HepG2 (cell line): Measurements from ENCODE around the gene CENPB. TPM values are rescaled to one million over a fixed set of nuclear protein-coding genes. Genes with fewer than 3 reads are reported as not detected.
A peak's percentile ranks its signal among the peaks of the same experiment; 100 is the strongest.

Experiments
- CREB1 ChIP-seq, 2 experiments: fragments of 450-650 bp in 1 of 2; IDR thresholded peaks; 2 replicates each; pipeline ENCODE4 v1.6.1; 2016 to 2017; ENCODE audit warnings: control low read depth in 1 of 2, mild to moderate bottlenecking in 1 of 2, missing compliant biosample characterization in 1 of 2, missing genetic modification characterization in 1 of 2
- FOXA1 ChIP-seq, 2 experiments: fragments of 450-650 bp in 1 of 2; sonication (generic) in 1 of 2; formaldehyde crosslinking in 1 of 2; IDR thresholded peaks; 2 replicates each; pipeline versions ENCODE4 v1.4.0 to v1.6.1; 2016 to 2020; ENCODE audit warnings: missing genetic modification reagents in 1 of 2
- GABPB1 ChIP-seq: IDR thresholded peaks from 2 replicates; pipeline ENCODE4 v1.6.1; 2016; ENCODE audit warnings: mild to moderate bottlenecking, missing genetic modification reagents, moderate library complexity, missing compliant biosample characterization
- JARID2 ChIP-seq: sonication (generic); formaldehyde crosslinking; IDR thresholded peaks from 2 replicates; pipeline ENCODE4 v1.8.1; 2023; ENCODE audit warnings: missing genetic modification reagents, inconsistent platforms; ENCODE audit not compliant: insufficient replicate concordance
- JDP2 ChIP-seq: sonication (generic); formaldehyde crosslinking; IDR thresholded peaks from 2 replicates; pipeline ENCODE4 v1.8.1; 2022; ENCODE audit warnings: missing genetic modification reagents, borderline replicate concordance
- KLF13 ChIP-seq: sonication (generic); formaldehyde crosslinking; IDR thresholded peaks from 2 replicates; pipeline ENCODE4 v1.4.0; 2020; ENCODE audit warnings: mild to moderate bottlenecking, missing genetic modification reagents
- MAFK ChIP-seq, 2 experiments: IDR thresholded peaks in 1 of 2; conservative IDR thresholded peaks in 1 of 2; 2 replicates each; pipeline ENCODE4 v1.6.1; 2011; ENCODE audit warnings: improper control_type of control experiment in 2 of 2, low read length in 2 of 2
- MATR3 ChIP-seq: sonication (generic); formaldehyde crosslinking; IDR thresholded peaks from 2 replicates; pipeline ENCODE4 v1.4.0; 2020; ENCODE audit warnings: missing genetic modification reagents
- MXD4 ChIP-seq: IDR thresholded peaks from 2 replicates; pipeline ENCODE4 v1.6.1; 2016; ENCODE audit warnings: mild to moderate bottlenecking, missing biosample characterization, missing genetic modification reagents
- PRPF4 ChIP-seq: fragments of 200-400 bp; formaldehyde crosslinking; IDR thresholded peaks from 2 replicates; pipeline ENCODE4 v1.6.1; 2016; ENCODE audit warnings: low read length, low read depth; ENCODE audit not compliant: poor library complexity, severe bottlenecking
- SKI ChIP-seq: fragments of 450-650 bp; IDR thresholded peaks from one replicate; pipeline ENCODE4 v1.6.1; 2018; ENCODE audit warnings: mild to moderate bottlenecking; ENCODE audit not compliant: partially characterized antibody
- SRSF4 ChIP-seq: fragments of 200-400 bp; formaldehyde crosslinking; IDR thresholded peaks from one replicate; pipeline ENCODE4 v1.6.1; 2018; ENCODE audit warnings: mild to moderate bottlenecking, low read depth, low read length, moderate library complexity; ENCODE audit not compliant: poor library complexity, severe bottlenecking
- TCF12 ChIP-seq, 2 experiments: fragments of 450-650 bp in 1 of 2; sonication (generic) in 1 of 2; formaldehyde crosslinking in 1 of 2; IDR thresholded peaks; 2 replicates each; pipeline versions ENCODE4 v1.6.1 to v1.8.0; 2017 to 2022; ENCODE audit warnings: antibody characterized with exemption in 1 of 2, mild to moderate bottlenecking in 1 of 2, missing genetic modification reagents in 1 of 2, moderate library complexity in 1 of 2
- TEAD3 ChIP-seq: optimal IDR thresholded peaks from 2 replicates; pipeline ENCODE3; 2016; ENCODE audit warnings: borderline replicate concordance
- ZNF230 ChIP-seq: sonication (generic); formaldehyde crosslinking; IDR thresholded peaks from 2 replicates; pipeline ENCODE4 v1.4.0; 2020; ENCODE audit warnings: mild to moderate bottlenecking, missing genetic modification reagents
- ZNF3 ChIP-seq: IDR thresholded peaks from 2 replicates; pipeline ENCODE4 v1.7.0; 2017; ENCODE audit warnings: inconsistent platforms
- ZNF556 ChIP-seq: sonication (generic); formaldehyde crosslinking; IDR thresholded peaks from 2 replicates; pipeline ENCODE4 v1.4.0; 2020; ENCODE audit warnings: mild to moderate bottlenecking, missing genetic modification reagents, borderline replicate concordance
- polyA plus RNA-seq, 8 experiments: library from polyadenylated mRNA; depleted of rRNA in 3 of 8; stranded (reverse) in 7 of 8; unstranded in 1 of 8; fragments of >200 nt; fragmentation: Illumina TruSeq in 4 of 8; extraction: Trizol in 4 of 8; gene quantifications; 2 replicates each; pipeline versions ENCODE4 v1.2.1 to v1.2.3, GENCODE V29; 2011 to 2016; ENCODE audit warnings: low read depth in 4 of 8, missing spikeins in 1 of 8, mixed read lengths in 1 of 8; ENCODE audit not compliant: insufficient read depth in 1 of 8
- total RNA-seq, 5 experiments: library from RNA; depleted of rRNA; stranded (reverse); fragments of >200 nt; fragmentation: Illumina TruSeq; extraction: Trizol; gene quantifications; 2 replicates each; pipeline ENCODE4 v1.2.3, GENCODE V29; 2016; ENCODE audit warnings: low read depth in 1 of 5
- TF ChIP-seq, protein P1 (sequence below): sonication (generic); formaldehyde crosslinking; IDR thresholded peaks from 2 replicates; pipeline ENCODE4 v1.5.0; 2020; ENCODE audit warnings: mild to moderate bottlenecking, missing genetic modification reagents
- TF ChIP-seq, protein P2 (sequence below): sonication (generic); formaldehyde crosslinking; IDR thresholded peaks from 2 replicates; pipeline ENCODE4 v1.9.0; 2021; ENCODE audit warnings: missing genetic modification reagents, mild to moderate bottlenecking, borderline replicate concordance
- TF ChIP-seq, protein P3 (sequence below): sonication (generic); formaldehyde crosslinking; IDR thresholded peaks from 2 replicates; pipeline ENCODE4 v1.4.0; 2020; ENCODE audit warnings: missing genetic modification reagents, borderline replicate concordance
- TF ChIP-seq, protein P4 (sequence below): sonication (generic); formaldehyde crosslinking; IDR thresholded peaks from 2 replicates; pipeline ENCODE4 v1.4.0; 2020; ENCODE audit warnings: missing genetic modification reagents

CENPB gene
- total and polyA plus RNA-seq, 2 of the 13 experiments (the other 11 are each of a cell fraction or from before 2014, with no cell fraction given): 10.4 to 54.5 TPM

DNA sequence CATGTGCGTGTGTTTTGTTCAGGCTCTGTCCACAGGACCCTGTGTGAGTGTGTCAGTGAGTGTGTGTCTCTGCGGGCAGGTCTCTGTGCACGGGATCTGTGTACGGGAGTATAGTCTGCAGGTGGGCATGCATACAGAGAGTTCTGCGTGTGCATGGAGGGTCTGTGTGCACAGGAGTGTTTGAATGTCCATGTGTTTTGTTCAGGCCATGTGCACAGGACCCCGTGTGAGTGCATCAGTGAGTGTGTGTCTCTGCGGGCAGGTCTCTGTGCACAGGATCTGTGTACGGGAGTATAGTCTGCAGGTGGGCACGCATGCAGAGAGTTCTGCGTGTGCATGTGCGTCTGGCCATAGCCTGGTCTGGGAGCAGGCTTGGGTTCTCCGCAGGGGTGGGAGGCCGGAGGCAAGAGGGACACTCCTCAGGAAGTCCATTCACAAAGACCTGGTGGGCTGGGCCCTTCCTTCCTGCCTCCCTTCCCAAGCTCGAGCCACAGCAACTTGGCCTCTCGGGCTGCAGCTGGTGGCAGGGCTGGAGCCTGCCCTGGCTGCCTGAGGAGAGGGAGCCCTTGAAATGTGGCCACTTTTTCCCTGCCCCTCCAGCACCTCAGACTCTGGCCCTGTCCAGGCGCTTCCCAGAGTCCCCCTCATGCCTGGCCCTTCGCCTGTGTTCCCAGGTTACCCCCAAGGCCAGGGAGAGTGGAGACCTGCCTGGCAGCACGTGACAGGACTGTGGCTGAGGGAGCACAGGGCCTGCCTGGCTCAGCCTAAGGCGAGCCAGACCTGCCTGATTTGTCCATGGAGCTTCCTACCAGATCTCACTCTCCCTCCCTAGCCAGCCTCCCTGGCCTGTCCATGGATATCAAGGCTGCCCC is 47.2 kb downstream of the CENPB start (continued):
- TF ChIP-seq, protein P1, sequence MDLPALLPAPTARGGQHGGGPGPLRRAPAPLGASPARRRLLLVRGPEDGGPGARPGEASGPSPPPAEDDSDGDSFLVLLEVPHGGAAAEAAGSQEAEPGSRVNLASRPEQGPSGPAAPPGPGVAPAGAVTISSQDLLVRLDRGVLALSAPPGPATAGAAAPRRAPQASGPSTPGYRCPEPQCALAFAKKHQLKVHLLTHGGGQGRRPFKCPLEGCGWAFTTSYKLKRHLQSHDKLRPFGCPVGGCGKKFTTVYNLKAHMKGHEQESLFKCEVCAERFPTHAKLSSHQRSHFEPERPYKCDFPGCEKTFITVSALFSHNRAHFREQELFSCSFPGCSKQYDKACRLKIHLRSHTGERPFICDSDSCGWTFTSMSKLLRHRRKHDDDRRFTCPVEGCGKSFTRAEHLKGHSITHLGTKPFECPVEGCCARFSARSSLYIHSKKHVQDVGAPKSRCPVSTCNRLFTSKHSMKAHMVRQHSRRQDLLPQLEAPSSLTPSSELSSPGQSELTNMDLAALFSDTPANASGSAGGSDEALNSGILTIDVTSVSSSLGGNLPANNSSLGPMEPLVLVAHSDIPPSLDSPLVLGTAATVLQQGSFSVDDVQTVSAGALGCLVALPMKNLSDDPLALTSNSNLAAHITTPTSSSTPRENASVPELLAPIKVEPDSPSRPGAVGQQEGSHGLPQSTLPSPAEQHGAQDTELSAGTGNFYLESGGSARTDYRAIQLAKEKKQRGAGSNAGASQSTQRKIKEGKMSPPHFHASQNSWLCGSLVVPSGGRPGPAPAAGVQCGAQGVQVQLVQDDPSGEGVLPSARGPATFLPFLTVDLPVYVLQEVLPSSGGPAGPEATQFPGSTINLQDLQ (CRISPR knock-in tag): 0 out of 2 replicates have a peak, but pooled peaks have one; percentile 54
- TF ChIP-seq ZNF230 (no peak), KLF13 (CRISPR knock-in tag) (no peak), PRPF4 (no peak), SKI (no peak), JDP2 (CRISPR knock-in tag) (no peak), CREB1 (IDR thresholded peaks at IDR 0.05) (no peak), CREB1 (CRISPR knock-in tag; IDR thresholded peaks at IDR 0.05) (no peak), ZNF3 (no peak), ZNF556 (CRISPR knock-in tag) (no peak), MXD4 (CRISPR knock-in tag) (no peak), FOXA1 (IDR thresholded peaks at IDR 0.05) (no peak), FOXA1 (CRISPR knock-in tag; IDR thresholded peaks at IDR 0.05) (peak; percentile 7; the same call in 1 of the 2 replicates), TCF12 (IDR thresholded peaks at IDR 0.05) (no peak), TCF12 (CRISPR knock-in tag; IDR thresholded peaks at IDR 0.05) (no peak; the same call in 1 of the 2 replicates), TEAD3 (CRISPR knock-in tag) (no peak), SRSF4 (no peak), JARID2 (CRISPR knock-in tag) (no peak), MATR3 (CRISPR knock-in tag) (no peak), GABPB1 (peak; percentile 42; the same call in 1 of the 2 replicates), MAFK (conservative IDR thresholded peaks at IDR 0.05 in 1 of 2, IDR thresholded peaks at IDR 0.05 in 1 of 2; ENCODE audit: low read length in 2 of 2) (no peak)
- TF ChIP-seq, protein P2, sequence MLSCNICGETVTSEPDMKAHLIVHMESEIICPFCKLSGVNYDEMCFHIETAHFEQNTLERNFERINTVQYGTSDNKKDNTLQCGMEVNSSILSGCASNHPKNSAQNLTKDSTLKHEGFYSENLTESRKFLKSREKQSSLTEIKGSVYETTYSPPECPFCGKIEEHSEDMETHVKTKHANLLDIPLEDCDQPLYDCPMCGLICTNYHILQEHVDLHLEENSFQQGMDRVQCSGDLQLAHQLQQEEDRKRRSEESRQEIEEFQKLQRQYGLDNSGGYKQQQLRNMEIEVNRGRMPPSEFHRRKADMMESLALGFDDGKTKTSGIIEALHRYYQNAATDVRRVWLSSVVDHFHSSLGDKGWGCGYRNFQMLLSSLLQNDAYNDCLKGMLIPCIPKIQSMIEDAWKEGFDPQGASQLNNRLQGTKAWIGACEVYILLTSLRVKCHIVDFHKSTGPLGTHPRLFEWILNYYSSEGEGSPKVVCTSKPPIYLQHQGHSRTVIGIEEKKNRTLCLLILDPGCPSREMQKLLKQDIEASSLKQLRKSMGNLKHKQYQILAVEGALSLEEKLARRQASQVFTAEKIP: no peak
- TF ChIP-seq, protein P3, sequence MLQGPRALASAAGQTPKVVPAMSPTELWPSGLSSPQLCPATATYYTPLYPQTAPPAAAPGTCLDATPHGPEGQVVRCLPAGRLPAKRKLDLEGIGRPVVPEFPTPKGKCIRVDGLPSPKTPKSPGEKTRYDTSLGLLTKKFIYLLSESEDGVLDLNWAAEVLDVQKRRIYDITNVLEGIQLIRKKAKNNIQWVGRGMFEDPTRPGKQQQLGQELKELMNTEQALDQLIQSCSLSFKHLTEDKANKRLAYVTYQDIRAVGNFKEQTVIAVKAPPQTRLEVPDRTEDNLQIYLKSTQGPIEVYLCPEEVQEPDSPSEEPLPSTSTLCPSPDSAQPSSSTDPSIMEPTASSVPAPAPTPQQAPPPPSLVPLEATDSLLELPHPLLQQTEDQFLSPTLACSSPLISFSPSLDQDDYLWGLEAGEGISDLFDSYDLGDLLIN (CRISPR knock-in tag): no peak; the same call in 1 of the 2 replicates
- TF ChIP-seq, protein P4, sequence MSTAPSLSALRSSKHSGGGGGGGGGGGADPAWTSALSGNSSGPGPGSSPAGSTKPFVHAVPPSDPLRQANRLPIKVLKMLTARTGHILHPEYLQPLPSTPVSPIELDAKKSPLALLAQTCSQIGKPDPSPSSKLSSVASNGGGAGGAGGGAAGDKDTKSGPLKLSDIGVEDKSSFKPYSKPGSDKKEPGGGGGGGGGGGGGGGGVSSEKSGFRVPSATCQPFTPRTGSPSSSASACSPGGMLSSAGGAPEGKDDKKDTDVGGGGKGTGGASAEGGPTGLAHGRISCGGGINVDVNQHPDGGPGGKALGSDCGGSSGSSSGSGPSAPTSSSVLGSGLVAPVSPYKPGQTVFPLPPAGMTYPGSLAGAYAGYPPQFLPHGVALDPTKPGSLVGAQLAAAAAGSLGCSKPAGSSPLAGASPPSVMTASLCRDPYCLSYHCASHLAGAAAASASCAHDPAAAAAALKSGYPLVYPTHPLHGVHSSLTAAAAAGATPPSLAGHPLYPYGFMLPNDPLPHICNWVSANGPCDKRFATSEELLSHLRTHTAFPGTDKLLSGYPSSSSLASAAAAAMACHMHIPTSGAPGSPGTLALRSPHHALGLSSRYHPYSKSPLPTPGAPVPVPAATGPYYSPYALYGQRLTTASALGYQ (CRISPR knock-in tag): no peak
